Gastroesophageal sphincter (tissue), 4 donors: ENCODE results near the gene SAPCD1. TPM values are rescaled to one million over a fixed set of nuclear protein-coding genes. Genes with fewer than 3 reads are reported as not detected.
A peak's percentile ranks its signal among the peaks of the same experiment; 100 is the strongest.

Experiments used
- ATAC-seq: fragments of 150-250 bp; one replicate; pipeline ENCODE4 v1.9.1; 2016; ENCODE audit warnings: mild to moderate bottlenecking, moderate library complexity
- H3K27ac ChIP-seq, 4 donors: fragments of 200-600 bp; sonication (generic) in 3 of 4; 1 replicate in 3 of 4; 2 replicates in 1 of 4; pipeline ENCODE4 v1.5.1; 2016 to 2019
- H3K27me3 ChIP-seq: fragments of 200-600 bp; sonication (generic); one replicate; pipeline ENCODE4 v1.5.1; 2019
- H3K36me3 ChIP-seq, 2 donors: fragments of 200-600 bp; sonication (generic); one replicate each; pipeline ENCODE4 v1.5.1; 2019; ENCODE audit warnings: control low read depth in 1 of 2
- H3K4me1 ChIP-seq, 3 donors: fragments of 200-600 bp; sonication (generic); 1 replicate in 2 of 3; 2 replicates in 1 of 3; pipeline ENCODE4 v1.5.1; 2016 to 2019; ENCODE audit warnings: control low read depth in 2 of 3
- H3K4me3 ChIP-seq, 2 donors: fragments of 200-600 bp; sonication (generic); one replicate each; pipeline ENCODE4 v1.5.1; 2019; ENCODE audit warnings: mild to moderate bottlenecking in 1 of 2, moderate library complexity in 1 of 2
- H3K9me3 ChIP-seq, 3 donors: fragments of 200-600 bp; sonication (generic); one replicate each; pipeline ENCODE4 v1.5.1; 2017 to 2019; ENCODE audit warnings: control low read depth in 2 of 3
- CTCF ChIP-seq, 4 experiments: fragments of 200-600 bp in 2 of 4; fragments of 450-650 bp in 2 of 4; sonication (generic) in 1 of 4; IDR thresholded peaks; one replicate each; pipeline ENCODE4 v1.5.1; 2017 to 2019; ENCODE audit warnings: antibody characterized with exemption in 4 of 4, mild to moderate bottlenecking in 2 of 4, moderate library complexity in 2 of 4
- EP300 ChIP-seq: sonication (generic); formaldehyde crosslinking; IDR thresholded peaks from one replicate; pipeline ENCODE4 v1.6.1; 2017; ENCODE audit warnings: antibody characterized with exemption, mild to moderate bottlenecking
- POLR2A ChIP-seq, 2 donors: fragments of 450-650 bp; IDR thresholded peaks; one replicate each; pipeline ENCODE4 v1.6.1; 2017; ENCODE audit warnings: antibody characterized with exemption in 2 of 2, mild to moderate bottlenecking in 2 of 2, moderate library complexity in 1 of 2
- POLR2AphosphoS5 ChIP-seq: sonication (generic); formaldehyde crosslinking; IDR thresholded peaks from one replicate; pipeline ENCODE4 v1.6.1; 2017; ENCODE audit warnings: antibody characterized with exemption
- WGBS, 2 donors: methylation state at CpG; one replicate each; pipeline ENCODE4 v1.1.5; 2018; ENCODE audit warnings: low coverage in 1 of 2; 5-methylcytosine and 5-hydroxymethylcytosine counted together
- total RNA-seq, 4 donors: library from RNA; depleted of rRNA; stranded (reverse); fragments of >200 nt; gene quantifications; one replicate each; pipeline ENCODE4 v1.1.0, GENCODE V29; 2016

Gene SAPCD1
- total RNA-seq, 4 donors from 2014 or later = 0.93 to 1.1 TPM; not detected in 2

GRCh38 chr6:31768363-31769257, 6.2 kb downstream of the SAPCD1 start:
- TF ChIP-seq POLR2AphosphoS5 (no peak), POLR2A (IDR thresholded peaks at IDR 0.05) (no peak)
- no peaks in the 10 kb centered on the region for H3K27me3 ChIP-seq
- no peaks in the 10 kb centered on the region for H3K9me3 ChIP-seq
- peaks cover 0 to 15% (median 3%) of the 10 kb centered on the region in 3 donors for H3K4me1 ChIP-seq
- WGBS, 2 donors = 84 to 91% methylated on average over 8 to 11 of the region's 18 CpGs
- no peak overlapping the region for H3K27ac ChIP-seq
- no peaks in the 10 kb centered on the region for H3K36me3 ChIP-seq
- no peak overlapping the region for H3K4me3 ChIP-seq
- ATAC-seq = no peak

- Histone ChIP-seq H3K4me3 (no peak overlapping the region), H3K9me3 (no peaks in the 10 kb centered on the region), H3K36me3 (no peaks in the 10 kb centered on the region), H3K27ac (no peak overlapping the region), H3K27me3 (no peaks in the 10 kb centered on the region), H3K4me1 (peaks cover 0 to 15% (median 3%) of the 10 kb centered on the region in 3 donors)
- WGBS, 2 donors = 42 to 60% methylated on average over 7 to 10 of the region's 12 CpGs
- peak in 3 of 4 experiments; percentile 68 to 87 (median 75) for TF ChIP-seq CTCF (IDR thresholded peaks at IDR 0.05)
- no peak for TF ChIP-seq EP300
- ATAC-seq = peak; percentile 51
These were observed 7.4 kb downstream of the SAPCD1 start for GRCh38 chr6:31769684-31770371.

GRCh38 chr6:31770860-31771259, 8.4 kb downstream of the SAPCD1 start:
- TF ChIP-seq EP300 (no peak), POLR2AphosphoS5 (no peak), POLR2A (IDR thresholded peaks at IDR 0.05) (no peak), CTCF (IDR thresholded peaks at IDR 0.05) (no peak)
- H3K36me3 ChIP-seq = no peaks in the 10 kb centered on the region
- no peak for ATAC-seq
- WGBS, 2 donors = 100% methylated on average over 2 of the region's 2 CpGs
- H3K4me1 ChIP-seq = peaks cover 0 to 9% (median 3%) of the 10 kb centered on the region in 3 donors
- H3K27ac ChIP-seq = no peak overlapping the region
- no peak overlapping the region for H3K4me3 ChIP-seq
- no peaks in the 10 kb centered on the region for H3K27me3 ChIP-seq
- H3K9me3 ChIP-seq = no peaks in the 10 kb centered on the region

GRCh38 chr6:31771992-31772358, 9.5 kb downstream of the SAPCD1 start:
- 49 to 66% methylated on average over 3 to 4 of the region's 4 CpGs for WGBS, 2 donors
- no peaks in the 10 kb centered on the region for H3K36me3 ChIP-seq
- H3K27me3 ChIP-seq = no peaks in the 10 kb centered on the region
- no peak for TF ChIP-seq POLR2A (IDR thresholded peaks at IDR 0.05)
- no peak for TF ChIP-seq EP300
- no peak for TF ChIP-seq POLR2AphosphoS5
- no peak for TF ChIP-seq CTCF (IDR thresholded peaks at IDR 0.05)
- H3K4me3 ChIP-seq = no peak overlapping the region
- no peaks in the 10 kb centered on the region for H3K9me3 ChIP-seq
- no peak for ATAC-seq
- H3K27ac ChIP-seq = no peak overlapping the region
- peaks cover 0 to 7% (median 5%) of the 10 kb centered on the region in 3 donors for H3K4me1 ChIP-seq

GRCh38 chr6:31775184-31775583, 12.7 kb downstream of the SAPCD1 start:
- no peaks in the 10 kb centered on the region for H3K9me3 ChIP-seq
- H3K36me3 ChIP-seq = peaks cover 0 to 23% of the 10 kb centered on the region in 2 donors
- H3K27ac ChIP-seq = no peak overlapping the region
- peaks cover 0 to 14% (median 10%) of the 10 kb centered on the region in 3 donors for H3K4me1 ChIP-seq
- no peak overlapping the region for H3K4me3 ChIP-seq
- ATAC-seq = no peak
- no peaks in the 10 kb centered on the region for H3K27me3 ChIP-seq
- 87% methylated on average over 3 of the region's 4 CpGs; no CpG with 5 or more reads in 1 of the 2 donors for WGBS, 2 donors
- no peak for TF ChIP-seq POLR2A (IDR thresholded peaks at IDR 0.05)
- TF ChIP-seq EP300 = no peak
- TF ChIP-seq POLR2AphosphoS5 = no peak
- TF ChIP-seq CTCF (IDR thresholded peaks at IDR 0.05) = no peak
